H1 (cell line): ENCODE measurements around the gene S100PBP. TPM values are rescaled to one million over a fixed set of nuclear protein-coding genes. Genes with fewer than 3 reads are reported as not detected.
A peak's percentile ranks its signal among the peaks of the same experiment; 100 is the strongest.

Experiments used
- CTCF ChIA-PET: fragments of 300-600 bp; sonication (Branson Sonifier 250); formaldehyde crosslinking; loops from one replicate; lab custom pipeline; 2021; ENCODE audit not compliant: partially characterized antibody; lab: Charles Lee
- POLR2A ChIA-PET: fragments of 300-600 bp; sonication (Branson Sonifier 250); formaldehyde crosslinking; loops from one replicate; lab custom pipeline; 2021; ENCODE audit warnings: inconsistent platforms; ENCODE audit not compliant: partially characterized antibody; lab: Charles Lee
- DNase-seq, 2 experiments: peaks; one replicate each; pipeline versions ENCODE4 v3.0.0 to v3.0.0-alpha.2; 2010 to 2022; ENCODE audit warnings: low spot score in 2 of 2, low read depth in 1 of 2, mixed read lengths in 1 of 2
- FAIRE-seq: peaks from 2 replicates; lab custom pipeline; 2011; peaks lifted over from hg19 to GRCh38; lab: Jason Lieb, UNC
- H2AFZ ChIP-seq: 2 replicates; pipeline ENCODE4 v1.8.1; 2012; ENCODE audit warnings: low read length, inconsistent platforms
- H2AK5ac ChIP-seq: 2 replicates; pipeline ENCODE4 v1.6.1; 2013; ENCODE audit warnings: low read depth, low read length
- H2BK120ac ChIP-seq: replicated peaks from 2 replicates; pipeline ENCODE3; 2013; ENCODE audit warnings: low read depth, low read length, inconsistent platforms
- H2BK12ac ChIP-seq: 2 replicates; pipeline ENCODE4 v1.6.1; 2013; ENCODE audit warnings: low read depth, low read length
- H2BK15ac ChIP-seq: 2 replicates; pipeline ENCODE4 v1.6.1; 2013; ENCODE audit warnings: low read length
- H2BK20ac ChIP-seq: 2 replicates; pipeline ENCODE4 v1.6.1; 2013; ENCODE audit warnings: low read length
- H2BK5ac ChIP-seq: 2 replicates; pipeline ENCODE4 v1.6.1; 2013; ENCODE audit warnings: low read depth, low read length
- H3K14ac ChIP-seq: 2 replicates; pipeline ENCODE4 v1.6.1; 2013; ENCODE audit warnings: inconsistent platforms; ENCODE audit not compliant: insufficient read length
- H3K18ac ChIP-seq: 2 replicates; pipeline ENCODE4 v1.6.1; 2013; ENCODE audit warnings: low read length; ENCODE audit errors: extremely low read depth
- H3K23ac ChIP-seq: 2 replicates; pipeline ENCODE4 v1.6.1; 2013; ENCODE audit warnings: inconsistent platforms; ENCODE audit not compliant: insufficient read length
- H3K23me2 ChIP-seq: 2 replicates; pipeline ENCODE4 v1.6.1; 2013; ENCODE audit warnings: low read depth, low read length
- H3K27ac ChIP-seq: 2 replicates; pipeline ENCODE4 v1.6.1; 2011; ENCODE audit warnings: low read depth, low read length, inconsistent platforms
- H3K27me3 ChIP-seq, 4 experiments: replicated peaks in 1 of 4; 1 replicate in 1 of 4; 2 replicates in 3 of 4; pipeline versions ENCODE4 v1.6.1 to v1.8.1; 2011 to 2013; ENCODE audit warnings: low read length in 3 of 4, mild to moderate bottlenecking in 3 of 4, inconsistent platforms in 2 of 4, mixed read lengths in 2 of 4, moderate library complexity in 1 of 4; ENCODE audit not compliant: control insufficient read depth in 3 of 4, insufficient read depth in 3 of 4; ENCODE audit errors: extremely low read depth in 1 of 4
- H3K36me3 ChIP-seq, 4 experiments: 2 replicates each; pipeline versions ENCODE4 v1.6.1 to v1.8.1; 2011 to 2013; ENCODE audit warnings: mild to moderate bottlenecking in 4 of 4, low read length in 3 of 4, moderate library complexity in 2 of 4, control low read depth in 1 of 4, inconsistent platforms in 1 of 4; ENCODE audit not compliant: insufficient read depth in 4 of 4, control insufficient read depth in 2 of 4
- H3K4ac ChIP-seq: replicated peaks from 2 replicates; pipeline ENCODE3; 2013; ENCODE audit warnings: low read length, low read depth, mixed read lengths, inconsistent platforms; ENCODE audit not compliant: insufficient read length
- H3K4me1 ChIP-seq, 4 experiments: replicated peaks in 1 of 4; 1 replicate in 1 of 4; 2 replicates in 3 of 4; pipeline versions ENCODE4 v1.6.1 to v1.8.1; 2011 to 2013; ENCODE audit warnings: low read length in 3 of 4, inconsistent platforms in 2 of 4, mixed read lengths in 1 of 4; ENCODE audit not compliant: insufficient read depth in 4 of 4, control insufficient read depth in 3 of 4
- H3K4me2 ChIP-seq, 2 experiments: 2 replicates each; pipeline versions ENCODE4 v1.6.1 to v1.8.1; 2011 to 2013; ENCODE audit warnings: low read depth in 2 of 2, low read length in 2 of 2, control low read depth in 1 of 2, inconsistent platforms in 1 of 2, mild to moderate bottlenecking in 1 of 2; ENCODE audit not compliant: insufficient read depth in 1 of 2
- H3K4me3 ChIP-seq, 4 experiments: fragments of 200-600, 300-600 bp in 1 of 4; sonication (generic), shearing (Covaris generic), sonication (Bioruptor Twin) in 1 of 4; 2 replicates each; pipeline versions ENCODE4 v1.5.1 to v1.8.1; 2011 to 2016; ENCODE audit warnings: low read length in 4 of 4, low read depth in 3 of 4, control low read depth in 2 of 4, inconsistent platforms in 2 of 4, mild to moderate bottlenecking in 2 of 4, mixed read lengths in 1 of 4, moderate library complexity in 1 of 4; ENCODE audit not compliant: insufficient read depth in 2 of 4; ENCODE audit errors: extremely low read depth in 1 of 4
- H3K56ac ChIP-seq: replicated peaks from 2 replicates; pipeline ENCODE3; 2013; ENCODE audit warnings: low read depth, mild to moderate bottlenecking, mixed read lengths, low read length, inconsistent platforms; ENCODE audit not compliant: insufficient read length
- H3K79me1 ChIP-seq: 2 replicates; pipeline ENCODE4 v1.6.1; 2013; ENCODE audit warnings: low read depth, low read length, control low read depth
- H3K79me2 ChIP-seq, 2 experiments: 2 replicates each; pipeline versions ENCODE4 v1.6.1 to v1.8.1; 2012 to 2013; ENCODE audit warnings: low read length in 2 of 2, mild to moderate bottlenecking in 2 of 2, inconsistent platforms in 1 of 2; ENCODE audit not compliant: insufficient read depth in 2 of 2, control insufficient read depth in 1 of 2
- H3K9ac ChIP-seq, 4 experiments: replicated peaks in 1 of 4; 1 replicate in 1 of 4; 2 replicates in 3 of 4; pipeline versions ENCODE4 v1.6.1 to v1.8.1; 2011 to 2013; ENCODE audit warnings: low read depth in 3 of 4, low read length in 3 of 4, control low read depth in 2 of 4, mild to moderate bottlenecking in 2 of 4, moderate library complexity in 2 of 4, inconsistent platforms in 1 of 4; ENCODE audit errors: extremely low read depth in 1 of 4
- H3K9me3 ChIP-seq, 2 experiments: 2 replicates each; pipeline versions ENCODE4 v1.6.1 to v1.8.1; 2012 to 2013; ENCODE audit warnings: mild to moderate bottlenecking in 2 of 2, moderate library complexity in 2 of 2, control low read depth in 1 of 2, inconsistent platforms in 1 of 2, low read depth in 1 of 2, low read length in 1 of 2, mixed read lengths in 1 of 2; ENCODE audit not compliant: insufficient read depth in 2 of 2
- H4K20me1 ChIP-seq, 2 experiments: replicated peaks in 1 of 2; 2 replicates each; pipeline versions ENCODE3 to v1.8.1; 2011 to 2013; ENCODE audit warnings: inconsistent platforms in 2 of 2, low read length in 2 of 2, mild to moderate bottlenecking in 1 of 2; ENCODE audit not compliant: insufficient read depth in 2 of 2, control insufficient read depth in 1 of 2
- H4K5ac ChIP-seq: 2 replicates; pipeline ENCODE4 v1.6.1; 2013; ENCODE audit warnings: low read length, low read depth, mixed read lengths, inconsistent platforms; ENCODE audit not compliant: insufficient read length
- H4K8ac ChIP-seq: 2 replicates; pipeline ENCODE4 v1.8.0; 2013; ENCODE audit warnings: mild to moderate bottlenecking, moderate library complexity, low read length, inconsistent platforms; ENCODE audit not compliant: insufficient read depth; ENCODE audit errors: extremely low read depth
- H4K91ac ChIP-seq: replicated peaks from 2 replicates; pipeline ENCODE3; 2013; ENCODE audit warnings: low read length, mixed read lengths, inconsistent platforms; ENCODE audit not compliant: insufficient read length
- ATF2 ChIP-seq: IDR thresholded peaks from 2 replicates; pipeline ENCODE4 v1.6.1; 2012; ENCODE audit warnings: low read length, inconsistent platforms
- CBX5 ChIP-seq: fragments of 300-800, 300-1000 bp; sonication (generic); IDR thresholded peaks from 2 replicates; pipeline ENCODE4 v1.7.1; 2016; ENCODE audit warnings: antibody characterized with exemption, low read length, low read depth
- FOSL1 ChIP-seq: IDR thresholded peaks from 2 replicates; pipeline ENCODE4 v1.6.1; 2011; ENCODE audit warnings: mild to moderate bottlenecking, low read depth, low read length, moderate library complexity; ENCODE audit not compliant: insufficient read depth
- JUN ChIP-seq: IDR thresholded peaks from 2 replicates; pipeline ENCODE4 v1.6.1; 2011; ENCODE audit warnings: low read depth, mild to moderate bottlenecking, improper control_type of control experiment, low read length
- JUND ChIP-seq: IDR thresholded peaks from 2 replicates; pipeline ENCODE4 v1.6.1; 2011; ENCODE audit warnings: mild to moderate bottlenecking, improper control_type of control experiment, low read length
- KDM5A ChIP-seq: fragments of 200-600 bp; IDR thresholded peaks from 2 replicates; pipeline ENCODE4 v1.7.1; 2012; ENCODE audit warnings: mild to moderate bottlenecking, low read length, inconsistent platforms, mixed read lengths
- PHF8 ChIP-seq: fragments of 200-600 bp; sonication (generic); conservative IDR thresholded peaks from 2 replicates; pipeline ENCODE4 v1.7.1; 2012; ENCODE audit warnings: low read depth, mild to moderate bottlenecking, inconsistent platforms, low read length, moderate library complexity
- RAD21 ChIP-seq, 2 experiments: IDR thresholded peaks in 1 of 2; conservative IDR thresholded peaks in 1 of 2; 2 replicates each; pipeline ENCODE4 v1.6.1; 2011; ENCODE audit warnings: low read depth in 2 of 2, low read length in 2 of 2, improper control_type of control experiment in 1 of 2, inconsistent platforms in 1 of 2, mild to moderate bottlenecking in 1 of 2, moderate library complexity in 1 of 2
- RNF2 ChIP-seq: fragments of 200-900, 300-1000 bp; sonication (generic); IDR thresholded peaks from 2 replicates; pipeline ENCODE4 v1.7.1; 2016; ENCODE audit warnings: borderline replicate concordance, low read depth, mild to moderate bottlenecking, antibody characterized with exemption, low read length; ENCODE audit not compliant: poor library complexity, severe bottlenecking; ENCODE audit errors: missing control alignments
- SAP30 ChIP-seq: fragments of 300-600 bp; sonication (generic); IDR thresholded peaks from 2 replicates; pipeline ENCODE4 v1.7.1; 2012; ENCODE audit warnings: low read length, moderate library complexity, mild to moderate bottlenecking, inconsistent platforms; ENCODE audit not compliant: insufficient read depth, insufficient replicate concordance
- TCF12 ChIP-seq: IDR thresholded peaks from 2 replicates; pipeline ENCODE4 v1.6.1; 2011; ENCODE audit warnings: low read depth, mild to moderate bottlenecking, low read length
- WGBS, 2 experiments: shearing (Covaris generic) in 1 of 2; methylation state at CpG; one replicate each; pipeline versions ENCODE4 v1.1.6 to v1.1.7; 2013 to 2015; ENCODE audit warnings: low lambda C conversion rate in 2 of 2, mixed read lengths in 2 of 2, inconsistent platforms in 1 of 2, low coverage in 1 of 2, missing lambda C conversion rate in 1 of 2; ENCODE audit not compliant: insufficient replicate concordance in 2 of 2, insufficient coverage in 1 of 2, insufficient read length in 1 of 2; ENCODE audit errors: extremely low coverage in 1 of 2, missing lambda C conversion rate in 1 of 2; 5-methylcytosine and 5-hydroxymethylcytosine counted together
- polyA plus RNA-seq, 7 experiments: library from polyadenylated mRNA; depleted of rRNA in 3 of 7; stranded (reverse) in 5 of 7; unstranded in 2 of 7; fragments of >200 nt in 5 of 7; fragments of 200-250 nt in 2 of 7; gene quantifications; 1 replicate in 5 of 7; 2 replicates in 1 of 7; 4 replicates in 1 of 7; pipeline versions ENCODE4 v1.2.1 to v1.2.3, GENCODE V29; 2011 to 2013; ENCODE audit warnings: missing spikeins in 2 of 7, mixed read lengths in 2 of 7
- total RNA-seq: library from RNA; stranded (reverse); fragmentation: NEBNext Ultra II Directional; extraction: Animal tissue kit (Norgen Biotek cat#: 25700); gene quantifications from 2 replicates; pipeline ENCODE4 v1.2.1, GENCODE V29; 2021

Gene S100PBP
- total and polyA plus RNA-seq, 2 of the 8 experiments (the other 6 are each of a cell fraction or from before 2014, with no cell fraction given): 43.8 to 68.3 TPM

DNA sequence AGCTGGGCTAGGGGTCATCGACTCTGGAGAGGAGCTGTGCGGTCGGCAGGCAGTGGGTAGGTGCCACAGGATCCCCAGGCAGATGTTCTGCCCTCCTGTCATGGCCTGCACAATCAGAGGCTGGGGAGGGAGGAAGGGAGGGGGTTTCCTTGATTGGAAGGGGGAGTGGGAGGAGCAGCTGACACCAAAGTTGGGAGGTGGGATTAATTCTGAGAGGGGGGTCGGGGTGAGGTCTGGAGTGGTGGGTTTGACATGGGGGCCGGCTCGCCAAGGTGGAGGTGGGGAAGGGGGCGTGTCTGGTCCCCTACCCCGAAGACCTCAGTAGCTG is 68.2 kb downstream of the S100PBP start:
- Histone ChIP-seq H3K79me2 (no peaks in the 10 kb centered on the region), H3K36me3 (no peaks in the 10 kb centered on the region), H3K23ac (no peak overlapping the region), H3K27ac (no peak overlapping the region), H4K5ac (no peak overlapping the region), H4K20me1 (peaks cover 0 to 15% of the 10 kb centered on the region in 2 experiments), H3K23me2 (peaks cover 5% of the 10 kb centered on the region; the same call in 1 of the 2 replicates), H3K4me2 (peak overlapping the region; percentile 57 to 67), H3K18ac (no peak overlapping the region), H2BK120ac (no peak overlapping the region), H2AFZ (no peak overlapping the region), H2BK5ac (no peak overlapping the region), H3K4me3 (peak overlapping the region in 2 of 4 experiments; percentile 10 to 53; a peak in 3 of 8 replicates), H3K9ac (no peak overlapping the region), H3K4me1 (peaks cover 0 to 14% (median 5%) of the 10 kb centered on the region in 4 experiments; a peak in 4 of 7 replicates), H3K9me3 (no peaks in the 10 kb centered on the region), H2BK15ac (no peak overlapping the region), H3K4ac (no peak overlapping the region), H2AK5ac (no peak overlapping the region), H3K14ac (no peak overlapping the region), H3K56ac (no peak overlapping the region), H2BK12ac (no peak overlapping the region), H4K8ac (0 out of 2 replicates have a peak overlapping the region, but pooled peaks have one; percentile 22), H2BK20ac (no peak overlapping the region), H3K79me1 (no peaks in the 10 kb centered on the region), H4K91ac (no peak overlapping the region), H3K27me3 (peaks cover 3 to 36% (median 17%) of the 10 kb centered on the region in 4 experiments; a peak in 6 of 7 replicates)
- 44% methylated on average over 8 of the region's 8 CpGs; no CpG with 5 or more reads in 1 of the 2 experiments for WGBS, 2 experiments
- FAIRE-seq: no peak
- ChIA-PET CTCF (interaction anchor here (1.8 to 19.0 kb wide), 4 partner anchors 7 to 62 kb away, joined by 4 to 382 read pairs (median 194); partner anchors contain the start of genes FNDC5, HPCA and TMEM54), POLR2A (interaction anchor here (1.0 to 1.8 kb wide), 4 partner anchors 10 to 79 kb away, joined by 3 to 5 read pairs (median 4); partner anchors contain the start of gene RNF19B)
- TF ChIP-seq JUND (no peak), ATF2 (no peak), KDM5A (no peak), TCF12 (no peak), FOSL1 (no peak), SAP30 (no peak), CBX5 (no peak), JUN (no peak), PHF8 (no peak), RAD21 (IDR thresholded peaks at IDR 0.05 in 1 of 2, conservative IDR thresholded peaks at IDR 0.05 in 1 of 2; ENCODE audit: low read depth in 2 of 2, low read length in 2 of 2) (no peak), RNF2 (no peak)
- DNase-seq: no peak
